RWPE2 (cell line): ENCODE results near the gene ITIH4.

Source experiments
- ATAC-seq: fragments of 200-7000 bp; cut with Tn5 transposase; 3 replicates; pipeline ENCODE4 v1.9.1; 2021; ENCODE audit warnings: low read depth
- DNase-seq: peaks from one replicate; pipeline ENCODE4 v3.0.0-alpha.2; 2020; ENCODE audit warnings: low spot score
- H3K27ac ChIP-seq: fragments of 450-650 bp; 2 replicates; pipeline ENCODE4 v1.5.1; 2017; ENCODE audit warnings: mild to moderate bottlenecking; ENCODE audit not compliant: poor library complexity, severe bottlenecking
- H3K27me3 ChIP-seq: fragments of 250-450 bp; sonication (Bioruptor Pico); 2 replicates; pipeline ENCODE4 v1.5.1; 2021; ENCODE audit warnings: mild to moderate bottlenecking, moderate library complexity; ENCODE audit not compliant: insufficient read depth, poor library complexity, severe bottlenecking
- H3K36me3 ChIP-seq: fragments of 250-450 bp; sonication (Bioruptor Pico); 2 replicates; pipeline ENCODE4 v1.5.1; 2020; ENCODE audit warnings: low read depth, mild to moderate bottlenecking, moderate library complexity
- H3K4me1 ChIP-seq: fragments of 250-450 bp; sonication (Bioruptor Pico); 2 replicates; pipeline ENCODE4 v1.5.1; 2021; ENCODE audit warnings: mild to moderate bottlenecking, moderate library complexity; ENCODE audit not compliant: insufficient read depth, poor library complexity, severe bottlenecking
- H3K4me3 ChIP-seq: fragments of 250-450 bp; sonication (Bioruptor Pico); 2 replicates; pipeline ENCODE4 v1.5.1; 2021; ENCODE audit warnings: mild to moderate bottlenecking, moderate library complexity; ENCODE audit not compliant: severe bottlenecking
- H3K9me3 ChIP-seq: fragments of 250-450 bp; sonication (Bioruptor Pico); 2 replicates; pipeline ENCODE4 v1.5.1; 2021; ENCODE audit warnings: mild to moderate bottlenecking, moderate library complexity; ENCODE audit not compliant: severe bottlenecking
- TF ChIP-seq, protein P1 (sequence below): fragments of 450-650 bp; IDR thresholded peaks from one replicate; pipeline ENCODE4 v1.5.1; 2017; ENCODE audit warnings: mild to moderate bottlenecking, moderate library complexity; ENCODE audit not compliant: poor library complexity, severe bottlenecking

The ITIH4 gene

DNA sequence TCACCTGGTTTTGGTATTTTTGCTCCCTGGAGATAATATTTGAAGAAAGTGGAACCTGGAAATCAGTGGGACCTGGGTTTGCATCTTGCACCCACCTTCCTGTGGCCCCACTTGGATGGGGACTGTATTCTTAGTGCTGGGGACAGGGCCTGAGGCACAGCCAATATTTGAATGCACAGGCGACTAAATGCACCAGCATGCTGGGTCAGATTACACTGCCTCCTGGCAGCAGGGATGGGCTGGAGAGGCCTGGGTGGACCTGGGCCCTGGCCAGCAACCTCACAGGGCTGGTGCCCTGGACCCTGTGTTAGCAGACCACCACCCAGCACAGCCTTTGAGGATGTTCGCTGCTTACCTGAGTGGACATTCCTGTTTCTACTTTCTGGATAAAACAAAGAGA, 10.5 kb downstream of the ITIH4 start:
- no peak for DNase-seq

GRCh38 chr3:52817860-52818259, 12.6 kb downstream of the ITIH4 start:
- ATAC-seq (no peak), DNase-seq (no peak)
- TF ChIP-seq, protein P1, sequence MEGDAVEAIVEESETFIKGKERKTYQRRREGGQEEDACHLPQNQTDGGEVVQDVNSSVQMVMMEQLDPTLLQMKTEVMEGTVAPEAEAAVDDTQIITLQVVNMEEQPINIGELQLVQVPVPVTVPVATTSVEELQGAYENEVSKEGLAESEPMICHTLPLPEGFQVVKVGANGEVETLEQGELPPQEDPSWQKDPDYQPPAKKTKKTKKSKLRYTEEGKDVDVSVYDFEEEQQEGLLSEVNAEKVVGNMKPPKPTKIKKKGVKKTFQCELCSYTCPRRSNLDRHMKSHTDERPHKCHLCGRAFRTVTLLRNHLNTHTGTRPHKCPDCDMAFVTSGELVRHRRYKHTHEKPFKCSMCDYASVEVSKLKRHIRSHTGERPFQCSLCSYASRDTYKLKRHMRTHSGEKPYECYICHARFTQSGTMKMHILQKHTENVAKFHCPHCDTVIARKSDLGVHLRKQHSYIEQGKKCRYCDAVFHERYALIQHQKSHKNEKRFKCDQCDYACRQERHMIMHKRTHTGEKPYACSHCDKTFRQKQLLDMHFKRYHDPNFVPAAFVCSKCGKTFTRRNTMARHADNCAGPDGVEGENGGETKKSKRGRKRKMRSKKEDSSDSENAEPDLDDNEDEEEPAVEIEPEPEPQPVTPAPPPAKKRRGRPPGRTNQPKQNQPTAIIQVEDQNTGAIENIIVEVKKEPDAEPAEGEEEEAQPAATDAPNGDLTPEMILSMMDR: no peak
- Histone ChIP-seq H3K36me3 (no peaks in the 10 kb centered on the region), H3K4me3 (no peak overlapping the region), H3K4me1 (no peaks in the 10 kb centered on the region), H3K27ac (no peak overlapping the region), H3K27me3 (no peaks in the 10 kb centered on the region), H3K9me3 (no peaks in the 10 kb centered on the region)

More for the DNA sequence above, 10.5 kb downstream of the ITIH4 start:
- Histone ChIP-seq H3K36me3 (no peaks in the 10 kb centered on the region), H3K9me3 (no peaks in the 10 kb centered on the region), H3K27me3 (no peaks in the 10 kb centered on the region), H3K4me1 (no peaks in the 10 kb centered on the region), H3K4me3 (no peak overlapping the region), H3K27ac (no peak overlapping the region)
- TF ChIP-seq, protein P1: no peak
- ATAC-seq: no peak

GRCh38 chr3:52817221-52817620, 13.3 kb downstream of the ITIH4 start:
- ATAC-seq (no peak), DNase-seq (no peak)
- H3K27ac ChIP-seq: no peak overlapping the region

GRCh38 chr3:52816654-52817053, 13.8 kb downstream of the ITIH4 start:
- DNase-seq (no peak), ATAC-seq (no peak)
- Histone ChIP-seq H3K27me3 (no peaks in the 10 kb centered on the region), H3K4me1 (no peaks in the 10 kb centered on the region), H3K4me3 (no peak overlapping the region), H3K9me3 (no peaks in the 10 kb centered on the region), H3K36me3 (no peaks in the 10 kb centered on the region), H3K27ac (no peak overlapping the region)
- TF ChIP-seq, protein P1: no peak

More at GRCh38 chr3:52817221-52817620, 13.3 kb downstream of the ITIH4 start:
- Histone ChIP-seq H3K36me3 (no peaks in the 10 kb centered on the region), H3K9me3 (no peaks in the 10 kb centered on the region), H3K4me1 (no peaks in the 10 kb centered on the region), H3K4me3 (no peak overlapping the region), H3K27me3 (no peaks in the 10 kb centered on the region)
- TF ChIP-seq, protein P1: no peak

DNA sequence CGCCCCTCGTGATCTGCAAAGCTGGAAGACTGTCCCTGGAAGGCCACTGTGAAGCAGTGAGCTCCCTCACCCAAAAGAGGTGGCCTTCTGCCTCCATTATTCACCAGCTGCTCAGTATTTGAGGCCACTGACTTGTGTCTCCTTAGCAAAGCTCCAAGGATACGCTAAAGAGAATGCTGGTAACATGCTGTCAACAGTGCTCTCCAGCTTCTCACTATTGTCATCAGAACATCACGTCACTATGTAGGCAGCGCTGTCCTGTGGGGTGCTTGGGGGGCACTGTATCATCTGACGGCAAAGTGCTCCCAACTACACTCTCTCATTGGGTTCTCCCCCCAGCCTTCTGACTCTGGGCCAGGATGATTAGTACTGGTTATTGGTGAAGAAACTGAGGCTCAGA, 14.3 kb downstream of the ITIH4 start:
- Histone ChIP-seq H3K36me3 (no peaks in the 10 kb centered on the region), H3K27me3 (no peaks in the 10 kb centered on the region), H3K4me3 (no peak overlapping the region), H3K4me1 (no peaks in the 10 kb centered on the region), H3K9me3 (no peaks in the 10 kb centered on the region), H3K27ac (no peak overlapping the region)
- ATAC-seq: no peak
- DNase-seq: no peak
- TF ChIP-seq, protein P1: no peak
